OCI-M1 (cell line): Measurements from ENCODE around the gene MAB21L1.
A peak's percentile ranks its signal among the peaks of the same experiment; 100 is the strongest.

Source experiments
- DNase-seq: peaks from one replicate; lab custom pipeline; 2025; lab: John Stamatoyannopoulos, UW

MAB21L1 gene

GRCh38 chr13:35475960-35476943 lies at the start of gene MAB21L1:
Gene MAB21L1 (minus strand): TSS chr13:35476689. CDS start chr13:35476138, 551 bp downstream.
- DNase-seq, result peak; percentile 88

- DNase-seq, result no peak
Measured at GRCh38 chr13:35524171-35524570, 47.7 kb upstream of the MAB21L1 start.

- DNase-seq, result no peak
Measured at GRCh38 chr13:35518337-35518946, 42.0 kb upstream of the MAB21L1 start.

GRCh38 chr13:35514801-35515502 lies 38.5 kb upstream of the MAB21L1 start:
- no peak for DNase-seq

- no peak for DNase-seq
Measured at GRCh38 chr13:35514061-35514477, 37.6 kb upstream of the MAB21L1 start.

GRCh38 chr13:35512271-35512920 lies 35.9 kb upstream of the MAB21L1 start:
- peak; percentile 92 for DNase-seq

GRCh38 chr13:35502456-35502855 lies 26.0 kb upstream of the MAB21L1 start:
- no peak for DNase-seq

GRCh38 chr13:35501661-35502235 lies 25.3 kb upstream of the MAB21L1 start:
- no peak for DNase-seq

- no peak for DNase-seq
Measured at GRCh38 chr13:35500144-35500543, 23.7 kb upstream of the MAB21L1 start.

- DNase-seq, result no peak
Measured at GRCh38 chr13:35499676-35500075, 23.2 kb upstream of the MAB21L1 start.

- DNase-seq, result no peak
Measured at GRCh38 chr13:35499196-35499662, 22.7 kb upstream of the MAB21L1 start.

GRCh38 chr13:35498231-35498630 lies 21.7 kb upstream of the MAB21L1 start:
- DNase-seq, result no peak

- DNase-seq, result peak; percentile 73
Measured at GRCh38 chr13:35496761-35497386, 20.4 kb upstream of the MAB21L1 start.

GRCh38 chr13:35496006-35496405 lies 19.5 kb upstream of the MAB21L1 start:
- DNase-seq, result peak; percentile 61

- DNase-seq, result peak; percentile 28
Measured at GRCh38 chr13:35489050-35489449, 12.6 kb upstream of the MAB21L1 start.

GRCh38 chr13:35485424-35485823 lies 8.9 kb upstream of the MAB21L1 start:
- no peak for DNase-seq

GRCh38 chr13:35484384-35484783 lies 7.9 kb upstream of the MAB21L1 start:
- no peak for DNase-seq

- no peak for DNase-seq
Measured at GRCh38 chr13:35483761-35484160, 7.3 kb upstream of the MAB21L1 start.

- no peak for DNase-seq
Measured at GRCh38 chr13:35482527-35482926, 6.0 kb upstream of the MAB21L1 start.

GRCh38 chr13:35481777-35482176 lies 5.3 kb upstream of the MAB21L1 start:
- no peak for DNase-seq

- no peak for DNase-seq
Measured at GRCh38 chr13:35480346-35480745, 3.9 kb upstream of the MAB21L1 start.
